Lower leg skin (tissue), 4 donors: Measurements from ENCODE around the gene MSANTD1. TPM values are rescaled to one million over a fixed set of nuclear protein-coding genes. Genes with fewer than 3 reads are reported as not detected.

Experiments
- DNase-seq, 2 donors: peaks; one replicate each; pipeline ENCODE4 v3.0.0-alpha.2; 2019; ENCODE audit warnings: low spot score in 2 of 2
- H3K4me3 ChIP-seq: fragments of 200-600 bp; sonication (generic); 2 replicates; pipeline ENCODE4 v1.5.1; 2017; ENCODE audit warnings: mild to moderate bottlenecking, low read depth; ENCODE audit not compliant: poor library complexity, severe bottlenecking
- CTCF ChIP-seq, 3 donors: fragments of 450-650 bp; IDR thresholded peaks; one replicate each; pipeline ENCODE4 v1.5.1; 2016; ENCODE audit warnings: antibody characterized with exemption in 3 of 3, mild to moderate bottlenecking in 3 of 3, moderate library complexity in 2 of 3
- POLR2A ChIP-seq, 2 donors: fragments of 450-650 bp; IDR thresholded peaks; one replicate each; pipeline ENCODE4 v1.6.1; 2016 to 2017; ENCODE audit warnings: antibody characterized with exemption in 2 of 2, mild to moderate bottlenecking in 1 of 2, moderate library complexity in 1 of 2
- WGBS, 2 donors: methylation state at CpG; one replicate each; pipeline ENCODE4 v1.1.5; 2018; 5-methylcytosine and 5-hydroxymethylcytosine counted together
- intact Hi-C: fragments of 100-400 bp; cut with DNase I; formaldehyde crosslinking; loops from one replicate; pipeline ENCODE4 v1.15.0; 2023; ENCODE audit warnings: low total_unique reads
- total RNA-seq, 4 donors: library from RNA; depleted of rRNA; stranded (reverse); fragments of >200 nt; gene quantifications; one replicate each; pipeline ENCODE4 v1.1.0, GENCODE V29; 2016

MSANTD1 gene
- total RNA-seq, 4 donors from 2014 or later: 0.19 to 0.76 (median 0.35) TPM

DNA sequence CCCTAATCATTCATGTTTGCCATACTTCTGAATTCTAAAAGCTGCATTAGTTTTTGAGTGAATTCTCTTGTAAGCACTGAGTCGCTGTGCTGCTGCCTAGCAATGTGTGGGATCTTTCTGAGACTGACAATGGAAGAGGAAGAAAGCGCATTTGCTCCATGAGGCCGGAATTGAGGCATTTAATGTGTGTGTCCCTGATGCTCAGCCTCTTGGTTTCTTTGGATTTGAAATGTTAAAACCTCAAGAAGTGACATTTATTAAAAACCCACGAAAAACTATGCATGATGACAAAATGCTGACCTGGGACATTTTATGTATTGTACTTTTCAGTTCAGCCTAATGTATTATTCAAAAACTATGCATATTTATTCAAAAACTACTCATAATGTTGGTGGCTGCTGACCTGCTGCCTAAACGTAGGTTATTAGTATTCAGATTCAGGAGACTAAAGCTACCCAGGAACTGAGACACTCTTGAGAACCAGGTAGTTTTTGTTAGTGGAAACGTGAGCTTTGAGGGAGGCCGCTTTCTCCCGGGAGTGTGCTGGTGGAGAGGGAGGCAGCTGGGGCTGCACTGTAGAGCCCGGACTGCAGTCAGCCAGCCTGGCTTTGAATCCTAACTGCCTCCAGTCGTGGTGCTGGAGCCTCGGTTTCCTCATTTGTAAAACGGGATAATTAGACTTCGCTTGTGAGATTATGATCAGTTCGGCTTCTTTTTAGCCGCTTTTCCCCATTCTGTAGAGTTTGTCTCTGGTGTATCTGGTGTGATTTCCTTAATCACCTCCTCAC lies 55.2 kb downstream of the MSANTD1 start:
- peak in 1 of 2 donors; percentile 53 for DNase-seq
- no peak for TF ChIP-seq CTCF (IDR thresholded peaks at IDR 0.05)
- TF ChIP-seq POLR2A (IDR thresholded peaks at IDR 0.05): no peak
- intact Hi-C loops: no loop called here
- H3K4me3 ChIP-seq: no peak overlapping the region
- 64 to 65% methylated on average over 15 of the region's 15 CpGs for WGBS, 2 donors

- peak in 1 of 2 donors; percentile 86 for DNase-seq
- 47 to 51% methylated on average over 25 of the region's 25 CpGs for WGBS, 2 donors
- TF ChIP-seq CTCF (IDR thresholded peaks at IDR 0.05): no peak
- no peak for TF ChIP-seq POLR2A (IDR thresholded peaks at IDR 0.05)
- intact Hi-C loops: no loop called here
- H3K4me3 ChIP-seq: no peak overlapping the region
These were observed 56.1 kb downstream of the MSANTD1 start for GRCh38 chr4:3304831-3305609.

- peak in 1 of 2 donors; percentile 77 for DNase-seq
- TF ChIP-seq CTCF (IDR thresholded peaks at IDR 0.05) (no peak), POLR2A (IDR thresholded peaks at IDR 0.05) (no peak)
- WGBS, 2 donors: 71 to 77% methylated on average over 9 of the region's 9 CpGs
- H3K4me3 ChIP-seq: no peak overlapping the region
- intact Hi-C loops: no loop called here
These were observed 56.8 kb downstream of the MSANTD1 start for GRCh38 chr4:3305610-3306371.

Other genes with a start within 250 kb of the MSANTD1 start
- not detected for gene HTT-AS, start 174.6 kb upstream of the MSANTD1 start, total RNA-seq
- gene HTT, start 174.5 kb upstream of the MSANTD1 start, total RNA-seq: 100 to 1,000 TPM in 1 of 4 donors, 10 to 100 TPM in 3; 28.9 to 141 (median 42.0) TPM
- gene RGS12, start 43.9 kb downstream of the MSANTD1 start, total RNA-seq: 10 to 100 TPM; 47.5 to 92.6 (median 80.6) TPM
- under 1 TPM in 1 of 4 donors, not detected in 3; 0.38 TPM for gene HGFAC, start 192.8 kb downstream of the MSANTD1 start, total RNA-seq
- gene DOK7, start 214.1 kb downstream of the MSANTD1 start, total RNA-seq: 1 to 10 TPM; 1.9 to 9.8 (median 5.9) TPM